ENCODE results near the gene ASCC3.
"Not testable (repeated sequence)": the region's sequence is repeated elsewhere in the genome, so short reads cannot be mapped to it uniquely, and the experiment has no call there.

ASCC3 gene

GRCh38 chr6:100838011-100838410, 43.1 kb downstream of the ASCC3 start:
- TF ChIP-seq CTCF (IDR thresholded peaks at IDR 0.05) (no peak), ZFX (IDR thresholded peaks at IDR 0.05; ENCODE audit: borderline replicate concordance) (no peak)
- no peak overlapping the region for H3K27ac ChIP-seq

GRCh38 chr6:100833972-100834574, 47.1 kb downstream of the ASCC3 start:
- no peak overlapping the region for H3K27ac ChIP-seq
- TF ChIP-seq ZFX (IDR thresholded peaks at IDR 0.05; ENCODE audit: borderline replicate concordance) (no peak), CTCF (IDR thresholded peaks at IDR 0.05) (no peak)

- H3K27ac ChIP-seq, result not testable (repeated sequence)
Measured at GRCh38 chr6:100829077-100829595, 52.0 kb downstream of the ASCC3 start.

- H3K27ac ChIP-seq, result no peak overlapping the region
- no peak for TF ChIP-seq ZFX (IDR thresholded peaks at IDR 0.05; ENCODE audit: borderline replicate concordance)
- no peak for TF ChIP-seq CTCF (IDR thresholded peaks at IDR 0.05)
Measured at GRCh38 chr6:100823041-100823440, 58.1 kb downstream of the ASCC3 start.

GRCh38 chr6:100818066-100818465, 63.1 kb downstream of the ASCC3 start:
- TF ChIP-seq CTCF (IDR thresholded peaks at IDR 0.05) (no peak), ZFX (IDR thresholded peaks at IDR 0.05; ENCODE audit: borderline replicate concordance) (no peak)
- H3K27ac ChIP-seq, result no peak overlapping the region

- H3K27ac ChIP-seq, result no peak overlapping the region
Measured at GRCh38 chr6:100810015-100810414, 71.1 kb downstream of the ASCC3 start.

GRCh38 chr6:100809346-100809745, 71.8 kb downstream of the ASCC3 start:
- H3K27ac ChIP-seq, result no peak overlapping the region
- TF ChIP-seq ZFX (IDR thresholded peaks at IDR 0.05; ENCODE audit: borderline replicate concordance) (no peak), CTCF (IDR thresholded peaks at IDR 0.05) (no peak)

More at GRCh38 chr6:100810015-100810414, 71.1 kb downstream of the ASCC3 start:
- TF ChIP-seq CTCF (IDR thresholded peaks at IDR 0.05), result no peak
- TF ChIP-seq ZFX (IDR thresholded peaks at IDR 0.05; ENCODE audit: borderline replicate concordance), result no peak

Data from 22Rv1 (cell line).